ENCODE data around the gene PRKD1.

PRKD1 gene

DNA sequence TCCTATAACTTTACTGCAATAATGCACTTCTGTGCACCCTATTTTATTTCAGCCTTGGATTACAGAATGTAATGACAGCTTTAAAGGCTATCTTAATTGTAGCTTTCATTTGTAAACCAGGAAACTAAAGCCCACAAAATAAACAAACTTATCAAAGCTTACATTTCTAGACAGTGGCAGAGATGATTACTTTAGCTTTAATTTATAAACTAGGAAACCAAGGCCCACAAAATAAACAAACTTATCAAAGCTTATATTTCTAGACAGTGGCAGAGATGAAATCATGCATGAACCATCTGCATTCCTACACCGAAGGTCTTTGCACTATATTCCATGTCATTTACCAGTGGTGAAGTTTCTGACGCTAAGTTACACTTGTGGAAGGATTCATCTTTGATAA, 74.4 kb downstream of the PRKD1 start:
- Histone ChIP-seq H3K27ac (ENCODE audit: low read depth, low read length) (no peak overlapping the region), H3K9me2 (replicated peaks; ENCODE audit: control insufficient read depth, low read length) (no peaks in the 10 kb centered on the region), H3K4me1 (ENCODE audit: control insufficient read depth, low read length) (peaks cover 8% of the 10 kb centered on the region), H3K4me2 (ENCODE audit: low read length) (no peak overlapping the region), H3F3A (ENCODE audit: control insufficient read depth, insufficient read depth) (no peaks in the 10 kb centered on the region), H3K9me3 (ENCODE audit: control insufficient read depth, insufficient read depth, low read length) (no peaks in the 10 kb centered on the region; the same call in 1 of the 2 replicates), H3K4me3 (ENCODE audit: low read length) (no peak overlapping the region), H4K20me1 (ENCODE audit: control insufficient read depth, insufficient read depth, low read depth, low read length) (no peaks in the 10 kb centered on the region), H3K36me3 (ENCODE audit: control insufficient read depth, low read length) (no peaks in the 10 kb centered on the region), H3K27me3 (ENCODE audit: control insufficient read depth, low read length) (no peaks in the 10 kb centered on the region), H3K79me2 (ENCODE audit: control insufficient read depth, low read length) (no peaks in the 10 kb centered on the region)
- no peak for TF ChIP-seq EZH2phosphoT487 (IDR thresholded peaks at IDR 0.05; ENCODE audit: borderline replicate concordance, low read length)
- TF ChIP-seq CTCF (IDR thresholded peaks at IDR 0.05; ENCODE audit: low read depth, low read length, poor library complexity, severe bottlenecking): no peak

DNA sequence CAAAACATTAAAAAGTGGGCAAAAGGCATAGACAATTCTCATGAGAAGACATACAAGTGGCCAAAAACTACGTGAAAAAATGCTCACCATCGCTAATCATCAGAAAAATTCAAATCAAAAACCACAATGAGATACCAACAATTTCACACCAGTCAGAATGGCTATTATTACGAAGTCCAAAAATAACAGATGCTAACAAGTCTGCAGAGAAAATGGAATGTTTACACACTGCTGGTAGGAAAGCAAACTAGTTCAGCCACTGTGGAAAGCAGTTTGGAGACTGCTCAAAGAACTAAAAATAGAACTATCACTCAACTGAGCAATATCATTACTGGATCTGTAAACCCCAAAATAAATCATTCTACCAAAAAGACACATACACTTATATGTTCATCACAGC, 76.2 kb downstream of the PRKD1 start:
- Histone ChIP-seq H3K4me2 (ENCODE audit: low read length) (no peak overlapping the region), H3F3A (ENCODE audit: control insufficient read depth, insufficient read depth) (no peaks in the 10 kb centered on the region), H3K36me3 (ENCODE audit: control insufficient read depth, low read length) (no peaks in the 10 kb centered on the region), H3K9me2 (replicated peaks; ENCODE audit: control insufficient read depth, low read length) (no peaks in the 10 kb centered on the region), H3K27ac (ENCODE audit: low read depth, low read length) (no peak overlapping the region), H3K9me3 (ENCODE audit: control insufficient read depth, insufficient read depth, low read length) (no peaks in the 10 kb centered on the region; the same call in 1 of the 2 replicates), H4K20me1 (ENCODE audit: control insufficient read depth, insufficient read depth, low read depth, low read length) (no peaks in the 10 kb centered on the region), H3K27me3 (ENCODE audit: control insufficient read depth, low read length) (no peaks in the 10 kb centered on the region), H3K4me3 (ENCODE audit: low read length) (no peak overlapping the region), H3K4me1 (ENCODE audit: control insufficient read depth, low read length) (no peaks in the 10 kb centered on the region), H3K79me2 (ENCODE audit: control insufficient read depth, low read length) (no peaks in the 10 kb centered on the region)
- no peak for TF ChIP-seq CTCF (IDR thresholded peaks at IDR 0.05; ENCODE audit: low read depth, low read length, poor library complexity, severe bottlenecking)

- Histone ChIP-seq H3K4me1 (ENCODE audit: control insufficient read depth, low read length) (no peaks in the 10 kb centered on the region), H3K27ac (ENCODE audit: low read depth, low read length) (no peak overlapping the region), H3K9me2 (replicated peaks; ENCODE audit: control insufficient read depth, low read length) (no peaks in the 10 kb centered on the region), H3K36me3 (ENCODE audit: control insufficient read depth, low read length) (no peaks in the 10 kb centered on the region), H3K4me2 (ENCODE audit: low read length) (no peak overlapping the region), H3K4me3 (ENCODE audit: low read length) (no peak overlapping the region), H3K79me2 (ENCODE audit: control insufficient read depth, low read length) (no peaks in the 10 kb centered on the region), H4K20me1 (ENCODE audit: control insufficient read depth, insufficient read depth, low read depth, low read length) (no peaks in the 10 kb centered on the region), H3K27me3 (ENCODE audit: control insufficient read depth, low read length) (no peaks in the 10 kb centered on the region), H3F3A (ENCODE audit: control insufficient read depth, insufficient read depth) (no peaks in the 10 kb centered on the region), H3K9me3 (ENCODE audit: control insufficient read depth, insufficient read depth, low read length) (no peaks in the 10 kb centered on the region)
- TF ChIP-seq CTCF (IDR thresholded peaks at IDR 0.05; ENCODE audit: low read depth, low read length, poor library complexity, severe bottlenecking) (no peak), EZH2phosphoT487 (IDR thresholded peaks at IDR 0.05; ENCODE audit: borderline replicate concordance, low read length) (no peak)
Measured at GRCh38 chr14:29847056-29847380, 80.6 kb downstream of the PRKD1 start.
